HepG2 (cell line): ENCODE data around the gene SEPTIN10.

ENCODE experiments used
- KDM5B ChIP-seq: sonication (generic); formaldehyde crosslinking; IDR thresholded peaks from 2 replicates; pipeline ENCODE4 v1.4.0; 2020; ENCODE audit warnings: missing genetic modification reagents, mild to moderate bottlenecking, borderline replicate concordance
- RXRA ChIP-seq: sonication (generic); formaldehyde crosslinking; IDR thresholded peaks from 2 replicates; pipeline ENCODE4 v1.5.1; 2020; ENCODE audit warnings: missing genetic modification reagents
- ZNF546 ChIP-seq: sonication (generic); formaldehyde crosslinking; conservative IDR thresholded peaks from 2 replicates; pipeline ENCODE4 v1.8.1; 2023; ENCODE audit warnings: mild to moderate bottlenecking, missing genetic modification reagents
- TF ChIP-seq, protein P1 (sequence below): sonication (generic); formaldehyde crosslinking; IDR thresholded peaks from 2 replicates; pipeline ENCODE4 v1.5.0; 2020; ENCODE audit warnings: mild to moderate bottlenecking, missing genetic modification reagents, moderate library complexity

DNA sequence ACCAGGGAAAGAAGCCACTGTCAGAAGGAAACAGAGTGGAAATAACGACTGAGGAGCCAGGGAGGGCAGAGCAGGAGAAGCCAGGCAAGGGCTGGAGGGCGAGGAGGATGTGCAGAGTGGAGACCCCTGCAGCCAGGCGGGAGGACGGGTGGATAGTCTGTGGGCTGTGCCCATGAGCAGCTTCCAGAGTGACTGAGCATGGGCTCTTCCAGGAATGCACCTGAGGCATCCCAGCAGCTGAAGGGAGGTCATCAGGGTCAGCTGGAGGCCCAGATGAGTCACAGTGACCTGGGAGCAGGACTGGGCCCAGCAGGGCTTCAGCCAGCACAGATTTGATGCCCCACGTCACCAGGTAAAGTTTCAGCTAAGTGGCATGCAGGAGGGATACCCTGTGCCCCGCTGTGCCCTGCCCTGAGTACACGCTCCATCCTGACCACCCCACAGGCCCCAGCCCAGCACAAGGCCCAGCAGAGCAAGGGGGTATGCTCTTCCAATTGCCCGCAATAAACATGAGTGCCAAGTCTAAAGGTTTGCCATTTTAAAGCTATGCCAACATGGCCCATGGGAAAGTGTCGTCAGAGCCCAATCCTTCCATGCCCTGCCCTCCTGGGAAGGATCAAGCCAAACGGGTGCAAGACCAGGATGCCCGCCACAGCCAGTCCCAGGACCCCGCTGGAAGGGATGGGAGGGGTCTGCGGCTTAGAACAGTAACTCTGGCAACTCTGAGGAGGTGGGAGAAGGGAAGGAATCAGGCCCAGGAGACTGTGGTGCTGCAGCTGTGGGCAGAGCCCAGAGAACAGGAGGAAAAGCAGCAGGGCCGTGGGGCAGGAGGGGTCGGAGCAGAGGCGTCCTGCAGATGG, 85.7 kb downstream of the SEPTIN10 start:
- TF ChIP-seq ZNF546 = no peak
- TF ChIP-seq KDM5B (CRISPR knock-in tag) = no peak
- TF ChIP-seq, protein P1, sequence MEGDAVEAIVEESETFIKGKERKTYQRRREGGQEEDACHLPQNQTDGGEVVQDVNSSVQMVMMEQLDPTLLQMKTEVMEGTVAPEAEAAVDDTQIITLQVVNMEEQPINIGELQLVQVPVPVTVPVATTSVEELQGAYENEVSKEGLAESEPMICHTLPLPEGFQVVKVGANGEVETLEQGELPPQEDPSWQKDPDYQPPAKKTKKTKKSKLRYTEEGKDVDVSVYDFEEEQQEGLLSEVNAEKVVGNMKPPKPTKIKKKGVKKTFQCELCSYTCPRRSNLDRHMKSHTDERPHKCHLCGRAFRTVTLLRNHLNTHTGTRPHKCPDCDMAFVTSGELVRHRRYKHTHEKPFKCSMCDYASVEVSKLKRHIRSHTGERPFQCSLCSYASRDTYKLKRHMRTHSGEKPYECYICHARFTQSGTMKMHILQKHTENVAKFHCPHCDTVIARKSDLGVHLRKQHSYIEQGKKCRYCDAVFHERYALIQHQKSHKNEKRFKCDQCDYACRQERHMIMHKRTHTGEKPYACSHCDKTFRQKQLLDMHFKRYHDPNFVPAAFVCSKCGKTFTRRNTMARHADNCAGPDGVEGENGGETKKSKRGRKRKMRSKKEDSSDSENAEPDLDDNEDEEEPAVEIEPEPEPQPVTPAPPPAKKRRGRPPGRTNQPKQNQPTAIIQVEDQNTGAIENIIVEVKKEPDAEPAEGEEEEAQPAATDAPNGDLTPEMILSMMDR (CRISPR knock-in tag) = no peak
- TF ChIP-seq RXRA (CRISPR knock-in tag) = peak; percentile 53
